Activated gamma-delta T cell (primary cell): ENCODE data around the gene CORO6.
A peak's percentile ranks its signal among the peaks of the same experiment; 100 is the strongest.

Source experiments
- DNase-seq: peaks from one replicate; lab custom pipeline; 2025; lab: John Stamatoyannopoulos, UW

Gene CORO6

DNA sequence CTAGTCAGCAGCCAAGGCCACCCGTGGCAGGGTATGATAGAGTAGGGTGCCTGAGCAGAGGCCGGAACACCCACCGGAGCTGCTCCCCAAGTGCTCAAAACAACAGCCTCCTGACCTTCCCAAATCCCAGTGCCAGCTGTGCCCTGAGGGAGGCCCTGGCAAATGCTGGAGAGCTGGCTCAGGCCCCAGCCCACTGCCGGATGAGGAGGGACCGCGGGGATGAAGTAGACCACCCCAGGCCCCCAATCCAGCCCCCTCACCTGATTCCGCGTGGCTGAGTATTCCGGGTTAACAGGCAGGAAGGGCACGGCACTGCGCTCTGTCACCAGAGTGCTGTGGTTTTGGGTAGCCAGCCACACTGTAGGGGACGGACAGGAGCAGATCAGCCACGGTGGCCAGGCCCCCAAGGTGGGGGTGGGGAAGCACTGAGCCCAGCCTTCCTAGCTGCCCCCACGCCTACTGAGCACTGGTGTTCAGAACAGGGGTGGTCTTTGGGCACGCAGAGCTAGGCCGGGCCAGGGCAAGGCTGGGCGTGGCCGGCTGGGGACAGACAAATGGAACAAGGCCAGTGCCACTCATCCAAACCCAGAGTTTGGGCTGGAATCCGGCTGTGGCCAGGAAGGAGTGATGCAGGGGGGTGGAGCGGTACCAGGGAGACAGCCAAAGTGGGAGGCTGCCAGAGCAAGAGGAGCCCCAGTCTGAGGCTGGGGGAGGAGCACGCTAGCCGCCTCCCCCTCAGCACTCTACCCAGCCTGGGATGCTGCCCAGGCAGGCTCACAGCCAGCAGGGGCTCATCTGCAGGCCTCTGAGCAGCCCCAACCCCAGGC lies 45.1 kb downstream of the CORO6 start:
- no peak for DNase-seq

GRCh38 chr17:29577001-29577370 lies 45.7 kb downstream of the CORO6 start:
- DNase-seq = no peak

- no peak for DNase-seq
Observed at GRCh38 chr17:29576214-29577000, 46.3 kb downstream of the CORO6 start.

GRCh38 chr17:29575511-29576213 lies 47.0 kb downstream of the CORO6 start:
- DNase-seq = no peak

GRCh38 chr17:29574732-29575510 lies 47.8 kb downstream of the CORO6 start:
- no peak for DNase-seq

GRCh38 chr17:29573871-29574731 lies 48.6 kb downstream of the CORO6 start:
- no peak for DNase-seq

DNA sequence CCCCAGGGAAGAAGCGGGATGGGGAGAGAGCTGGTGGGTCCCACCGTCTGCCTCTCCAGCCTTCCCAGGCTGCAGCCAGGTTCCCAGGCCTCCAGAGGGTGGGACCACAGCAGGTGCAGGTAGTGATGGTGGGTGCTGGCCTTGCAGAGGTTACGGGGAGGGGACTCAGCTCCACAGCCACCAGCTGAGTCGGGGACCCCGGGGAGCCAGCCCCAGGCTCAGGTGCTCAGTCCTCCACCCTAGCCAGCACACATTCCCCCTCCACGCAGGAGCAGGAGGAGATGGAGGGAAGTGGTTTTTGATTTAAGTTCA lies 49.2 kb downstream of the CORO6 start:
- DNase-seq = no peak

DNA sequence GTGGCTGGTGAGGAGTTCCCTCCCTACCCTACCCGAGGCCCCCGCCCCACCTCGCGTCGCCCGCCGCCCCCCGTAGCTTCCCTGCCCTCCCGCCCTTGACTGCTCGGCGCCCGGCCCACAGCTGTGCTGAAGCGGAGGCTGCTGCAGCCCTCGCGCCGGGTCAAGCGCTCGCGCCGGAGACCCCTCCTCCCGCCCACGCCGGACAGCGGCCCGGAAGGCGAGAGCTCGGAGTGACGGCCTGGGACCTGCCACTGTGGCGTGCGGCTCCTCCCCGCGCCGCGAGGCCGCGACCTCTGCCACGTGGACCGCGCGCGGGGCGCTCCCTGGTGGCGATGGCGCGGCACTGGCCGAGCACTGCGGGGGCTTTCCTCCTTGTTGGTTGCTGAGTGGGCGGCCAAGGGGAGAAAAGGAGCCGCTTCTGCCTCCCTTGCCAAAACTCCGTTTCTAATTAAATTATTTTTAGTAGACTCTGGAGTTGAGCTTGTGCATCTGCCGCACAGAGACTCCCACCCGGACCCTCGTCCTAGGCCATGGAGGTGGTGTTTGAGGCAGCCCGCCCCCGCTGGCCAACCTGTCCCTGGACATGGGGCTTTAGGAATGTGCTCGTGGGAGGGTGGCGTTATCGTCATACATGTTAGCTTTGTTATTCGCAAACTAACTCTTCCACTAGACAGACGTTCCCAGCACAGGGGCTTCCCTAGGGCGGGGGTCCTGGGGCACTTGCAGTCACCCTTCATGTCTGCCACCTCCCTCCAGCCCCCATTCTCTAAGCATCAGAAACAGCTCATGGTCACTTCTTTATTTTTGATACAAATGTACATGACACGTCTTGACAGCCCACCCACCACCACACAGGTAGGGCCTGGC lies 49.8 kb downstream of the CORO6 start:
- DNase-seq = no peak

GRCh38 chr17:29571883-29572681 lies 50.6 kb downstream of the CORO6 start:
- DNase-seq = no peak

DNA sequence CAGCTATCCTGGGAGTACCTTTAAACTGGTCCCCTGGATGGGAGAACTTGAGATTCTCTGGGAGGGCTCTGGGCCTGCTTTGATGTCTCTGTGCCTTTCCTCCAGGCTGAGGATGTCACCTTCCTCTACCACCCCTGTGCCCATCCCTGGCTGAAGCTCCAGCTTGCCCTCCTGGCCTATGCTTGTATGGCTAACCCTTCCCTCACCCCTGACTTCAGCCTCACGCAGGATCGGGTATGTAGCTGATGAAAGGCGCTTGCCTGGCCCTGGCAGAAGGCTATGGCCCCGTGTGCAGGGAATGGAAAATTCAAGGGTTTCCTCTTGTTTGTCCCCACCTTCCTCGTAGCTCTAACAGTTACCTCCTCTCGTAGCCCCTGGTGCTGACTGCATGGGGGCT lies 51.2 kb downstream of the CORO6 start:
- no peak for DNase-seq

- DNase-seq = no peak
Observed at GRCh38 chr17:29570521-29570920, 52.2 kb downstream of the CORO6 start.

GRCh38 chr17:29569245-29569950 lies 53.3 kb downstream of the CORO6 start:
- DNase-seq = no peak

- peak; percentile 82 for DNase-seq
Observed at GRCh38 chr17:29568331-29569244, 54.1 kb downstream of the CORO6 start, which contains the start of gene TP53I13. TP53I13 (plus strand) TSS chr17:29568701; CDS start chr17:29568759, 58 bp downstream.

GRCh38 chr17:29567554-29568330 lies 55.0 kb downstream of the CORO6 start:
- peak; percentile 59 for DNase-seq

DNA sequence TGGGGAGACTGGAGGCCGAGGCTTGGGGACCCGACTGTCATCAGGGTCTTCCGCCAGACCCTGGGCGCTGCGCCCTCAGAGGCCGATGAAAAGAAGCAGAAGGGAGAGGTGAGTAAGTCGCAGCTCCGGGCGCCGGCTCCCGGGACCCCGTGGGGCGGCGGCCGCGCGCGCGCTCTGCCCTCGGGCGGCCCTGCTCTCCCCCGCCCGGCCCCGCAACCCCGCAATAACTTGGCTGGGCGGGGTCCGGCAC lies 55.5 kb downstream of the CORO6 start:
- no peak for DNase-seq

- DNase-seq = peak; percentile 54
Observed at GRCh38 chr17:29566473-29567303, 56.0 kb downstream of the CORO6 start, which contains the start of gene ABHD15. ABHD15 (minus strand) TSS chr17:29567037; CDS start chr17:29566966, 71 bp downstream.
